ENCODE results near the gene SIRPA.

- TF ChIP-seq CTCF (IDR thresholded peaks at IDR 0.05): no peak
- TF ChIP-seq ZFX (IDR thresholded peaks at IDR 0.05; ENCODE audit: borderline replicate concordance): no peak
These were observed 33.7 kb upstream of the SIRPA start for GRCh38 chr20:1861347-1861976.

Data from 22Rv1 (cell line).